ENCODE measurements around the gene FRAS1.
"Not testable (repeated sequence)": the region's sequence is repeated elsewhere in the genome, so short reads cannot be mapped to it uniquely, and the experiment has no call there.

FRAS1 gene

GRCh38 chr4:78451407-78451806, 394.3 kb downstream of the FRAS1 start:
- H3K9me3 ChIP-seq (ENCODE audit: control insufficient read depth, low read length): no peaks in the 10 kb centered on the region
- no peaks in the 10 kb centered on the region for H3K27me3 ChIP-seq (replicated peaks; ENCODE audit: control insufficient read depth, insufficient read depth, low read length, poor library complexity, severe bottlenecking)
- DNase-seq: no peak
- no peaks in the 10 kb centered on the region for H3K36me3 ChIP-seq (ENCODE audit: control insufficient read depth, insufficient read depth, low read length)
- no peak overlapping the region for H3K27ac ChIP-seq (ENCODE audit: insufficient read depth, low read length, poor library complexity, severe bottlenecking)
- H3K4me3 ChIP-seq (ENCODE audit: insufficient read depth, low read depth, low read length, poor library complexity, severe bottlenecking): no peak overlapping the region
- no peaks in the 10 kb centered on the region for H3K4me1 ChIP-seq (ENCODE audit: control insufficient read depth, insufficient read depth, low read length, poor library complexity, severe bottlenecking)

DNA sequence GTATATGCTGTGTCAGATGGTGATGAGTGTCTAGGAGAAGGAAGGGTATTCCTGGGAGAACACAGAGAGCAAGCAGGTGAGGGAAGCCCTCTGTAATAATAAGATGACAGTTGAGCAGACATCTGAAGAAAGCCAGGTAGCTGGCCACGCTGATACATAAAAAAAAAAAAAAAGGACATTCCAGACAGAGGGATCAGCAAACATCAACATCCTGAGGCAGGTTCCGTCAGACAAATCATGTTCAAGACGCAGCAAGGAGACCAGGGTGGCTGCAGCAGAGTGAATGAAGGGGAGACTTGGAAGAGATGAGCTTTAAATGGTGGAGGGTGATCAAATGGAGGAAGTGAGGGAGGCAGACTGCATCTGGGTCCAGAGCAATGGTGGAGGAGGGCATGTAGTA, 396.9 kb downstream of the FRAS1 start:
- Histone ChIP-seq H3K4me1 (ENCODE audit: control insufficient read depth, insufficient read depth, low read length, poor library complexity, severe bottlenecking) (no peaks in the 10 kb centered on the region), H3K27me3 (replicated peaks; ENCODE audit: control insufficient read depth, insufficient read depth, low read length, poor library complexity, severe bottlenecking) (no peaks in the 10 kb centered on the region), H3K4me3 (ENCODE audit: insufficient read depth, low read depth, low read length, poor library complexity, severe bottlenecking) (no peak overlapping the region), H3K27ac (ENCODE audit: insufficient read depth, low read length, poor library complexity, severe bottlenecking) (no peak overlapping the region), H3K36me3 (ENCODE audit: control insufficient read depth, insufficient read depth, low read length) (no peaks in the 10 kb centered on the region), H3K9me3 (ENCODE audit: control insufficient read depth, low read length) (no peaks in the 10 kb centered on the region)
- DNase-seq: no peak

- Histone ChIP-seq H3K27me3 (replicated peaks; ENCODE audit: control insufficient read depth, insufficient read depth, low read length, poor library complexity, severe bottlenecking) (no peaks in the 10 kb centered on the region), H3K27ac (ENCODE audit: insufficient read depth, low read length, poor library complexity, severe bottlenecking) (no peak overlapping the region), H3K4me1 (ENCODE audit: control insufficient read depth, insufficient read depth, low read length, poor library complexity, severe bottlenecking) (no peaks in the 10 kb centered on the region), H3K36me3 (ENCODE audit: control insufficient read depth, insufficient read depth, low read length) (no peaks in the 10 kb centered on the region), H3K9me3 (ENCODE audit: control insufficient read depth, low read length) (no peaks in the 10 kb centered on the region), H3K4me3 (ENCODE audit: insufficient read depth, low read depth, low read length, poor library complexity, severe bottlenecking) (no peak overlapping the region)
- no peak for DNase-seq
These were observed 400.6 kb downstream of the FRAS1 start for GRCh38 chr4:78457751-78458150.

- Histone ChIP-seq H3K36me3 (ENCODE audit: control insufficient read depth, insufficient read depth, low read length) (no peaks in the 10 kb centered on the region), H3K27ac (ENCODE audit: insufficient read depth, low read length, poor library complexity, severe bottlenecking) (no peak overlapping the region), H3K9me3 (ENCODE audit: control insufficient read depth, low read length) (no peaks in the 10 kb centered on the region), H3K4me3 (ENCODE audit: insufficient read depth, low read depth, low read length, poor library complexity, severe bottlenecking) (no peak overlapping the region), H3K4me1 (ENCODE audit: control insufficient read depth, insufficient read depth, low read length, poor library complexity, severe bottlenecking) (no peaks in the 10 kb centered on the region), H3K27me3 (replicated peaks; ENCODE audit: control insufficient read depth, insufficient read depth, low read length, poor library complexity, severe bottlenecking) (no peaks in the 10 kb centered on the region)
- no peak for DNase-seq
These were observed 402.2 kb downstream of the FRAS1 start for GRCh38 chr4:78459327-78459726.

- no peak overlapping the region for H3K27ac ChIP-seq (ENCODE audit: insufficient read depth, low read length, poor library complexity, severe bottlenecking)
- H3K27me3 ChIP-seq (replicated peaks; ENCODE audit: control insufficient read depth, insufficient read depth, low read length, poor library complexity, severe bottlenecking): no peaks in the 10 kb centered on the region
- no peaks in the 10 kb centered on the region for H3K4me1 ChIP-seq (ENCODE audit: control insufficient read depth, insufficient read depth, low read length, poor library complexity, severe bottlenecking)
- H3K4me3 ChIP-seq (ENCODE audit: insufficient read depth, low read depth, low read length, poor library complexity, severe bottlenecking): no peak overlapping the region
- DNase-seq: no peak
- H3K36me3 ChIP-seq (ENCODE audit: control insufficient read depth, insufficient read depth, low read length): no peaks in the 10 kb centered on the region
- H3K9me3 ChIP-seq (ENCODE audit: control insufficient read depth, low read length): no peaks in the 10 kb centered on the region
These were observed 403.2 kb downstream of the FRAS1 start for GRCh38 chr4:78460368-78460767.

DNA sequence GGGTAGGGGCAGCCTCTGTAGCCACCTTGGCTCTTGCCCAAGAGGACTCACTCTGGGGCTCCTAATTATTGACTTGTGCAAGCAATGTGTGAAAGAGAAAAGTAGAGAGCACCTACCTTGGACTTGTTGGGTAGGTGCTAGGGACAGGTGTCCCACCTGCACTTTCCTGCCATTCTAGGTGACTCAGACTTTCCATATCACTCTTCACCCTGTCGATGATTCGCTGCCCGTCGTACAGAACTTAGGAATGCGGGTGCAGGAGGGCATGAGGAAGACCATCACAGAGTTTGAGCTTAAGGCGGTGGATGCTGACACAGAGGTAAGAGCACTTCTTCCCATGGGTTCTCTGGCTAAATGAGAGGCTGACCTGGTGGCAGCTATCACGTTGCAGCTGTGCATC, 407.1 kb downstream of the FRAS1 start:
- H3K27me3 ChIP-seq (replicated peaks; ENCODE audit: control insufficient read depth, insufficient read depth, low read length, poor library complexity, severe bottlenecking): no peaks in the 10 kb centered on the region
- no peak overlapping the region for H3K27ac ChIP-seq (ENCODE audit: insufficient read depth, low read length, poor library complexity, severe bottlenecking)
- no peaks in the 10 kb centered on the region for H3K36me3 ChIP-seq (ENCODE audit: control insufficient read depth, insufficient read depth, low read length)
- H3K4me1 ChIP-seq (ENCODE audit: control insufficient read depth, insufficient read depth, low read length, poor library complexity, severe bottlenecking): no peaks in the 10 kb centered on the region
- no peak for DNase-seq
- no peak overlapping the region for H3K4me3 ChIP-seq (ENCODE audit: insufficient read depth, low read depth, low read length, poor library complexity, severe bottlenecking)
- no peaks in the 10 kb centered on the region for H3K9me3 ChIP-seq (ENCODE audit: control insufficient read depth, low read length)

DNA sequence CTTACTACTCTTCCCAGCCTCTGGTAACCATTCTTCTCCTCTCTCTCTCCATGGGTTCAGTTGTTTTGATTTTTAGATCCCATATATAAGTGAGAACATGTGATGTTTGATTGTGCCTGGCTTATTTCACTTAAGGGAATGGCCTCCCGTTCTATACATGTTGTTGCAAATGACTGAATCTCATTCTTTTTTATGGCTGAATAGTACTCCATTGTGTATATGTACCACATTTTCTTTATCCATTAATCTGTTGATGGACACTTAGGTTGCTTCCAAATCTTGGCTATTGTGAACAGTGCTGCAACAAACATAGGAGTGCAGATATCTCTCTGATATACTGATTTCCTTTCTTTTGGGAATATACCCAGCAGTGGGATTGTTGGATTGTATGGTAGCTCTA, 410.1 kb downstream of the FRAS1 start:
- not testable (repeated sequence) for DNase-seq; H3K27ac ChIP-seq (ENCODE audit: insufficient read depth, low read length, poor library complexity, severe bottlenecking); H3K27me3 ChIP-seq (replicated peaks; ENCODE audit: control insufficient read depth, insufficient read depth, low read length, poor library complexity, severe bottlenecking); H3K4me3 ChIP-seq (ENCODE audit: insufficient read depth, low read depth, low read length, poor library complexity, severe bottlenecking); H3K4me1 ChIP-seq (ENCODE audit: control insufficient read depth, insufficient read depth, low read length, poor library complexity, severe bottlenecking); H3K9me3 ChIP-seq (ENCODE audit: control insufficient read depth, low read length); H3K36me3 ChIP-seq (ENCODE audit: control insufficient read depth, insufficient read depth, low read length)

DNA sequence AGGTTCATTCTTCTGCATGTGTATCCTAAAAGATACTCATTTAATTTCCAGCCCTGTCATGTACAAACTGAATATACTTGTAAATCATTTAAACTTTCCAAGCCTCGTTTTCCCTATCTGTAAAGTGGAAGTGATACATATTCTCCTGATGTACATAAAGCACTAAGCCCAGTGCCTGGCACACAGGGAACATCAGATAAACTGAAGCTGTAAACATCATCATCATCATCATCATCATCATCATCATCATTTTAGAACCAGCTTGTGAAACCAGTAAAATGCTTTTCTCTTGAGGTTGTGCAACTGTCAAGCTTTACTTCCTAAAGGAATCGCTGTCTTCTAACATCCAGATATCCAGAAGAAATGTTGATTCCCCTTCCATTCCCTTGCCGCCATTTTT, 411.1 kb downstream of the FRAS1 start:
- no peak for DNase-seq
- Histone ChIP-seq H3K9me3 (ENCODE audit: control insufficient read depth, low read length) (no peaks in the 10 kb centered on the region), H3K27me3 (replicated peaks; ENCODE audit: control insufficient read depth, insufficient read depth, low read length, poor library complexity, severe bottlenecking) (no peaks in the 10 kb centered on the region), H3K36me3 (ENCODE audit: control insufficient read depth, insufficient read depth, low read length) (no peaks in the 10 kb centered on the region), H3K4me3 (ENCODE audit: insufficient read depth, low read depth, low read length, poor library complexity, severe bottlenecking) (no peak overlapping the region), H3K4me1 (ENCODE audit: control insufficient read depth, insufficient read depth, low read length, poor library complexity, severe bottlenecking) (no peaks in the 10 kb centered on the region), H3K27ac (ENCODE audit: insufficient read depth, low read length, poor library complexity, severe bottlenecking) (no peak overlapping the region)

- no peaks in the 10 kb centered on the region for H3K36me3 ChIP-seq (ENCODE audit: control insufficient read depth, insufficient read depth, low read length)
These were observed 419.1 kb downstream of the FRAS1 start for GRCh38 chr4:78476108-78476704.

GRCh38 chr4:78477276-78477675, 420.2 kb downstream of the FRAS1 start:
- no peak overlapping the region for H3K27ac ChIP-seq (ENCODE audit: insufficient read depth, low read length, poor library complexity, severe bottlenecking)
- H3K27me3 ChIP-seq (replicated peaks; ENCODE audit: control insufficient read depth, insufficient read depth, low read length, poor library complexity, severe bottlenecking): no peaks in the 10 kb centered on the region

More at GRCh38 chr4:78476108-78476704, 419.1 kb downstream of the FRAS1 start:
- DNase-seq: no peak
- Histone ChIP-seq H3K9me3 (ENCODE audit: control insufficient read depth, low read length) (no peaks in the 10 kb centered on the region), H3K4me1 (ENCODE audit: control insufficient read depth, insufficient read depth, low read length, poor library complexity, severe bottlenecking) (no peaks in the 10 kb centered on the region), H3K27ac (ENCODE audit: insufficient read depth, low read length, poor library complexity, severe bottlenecking) (no peak overlapping the region), H3K4me3 (ENCODE audit: insufficient read depth, low read depth, low read length, poor library complexity, severe bottlenecking) (no peak overlapping the region), H3K27me3 (replicated peaks; ENCODE audit: control insufficient read depth, insufficient read depth, low read length, poor library complexity, severe bottlenecking) (no peaks in the 10 kb centered on the region)

More at GRCh38 chr4:78477276-78477675, 420.2 kb downstream of the FRAS1 start:
- Histone ChIP-seq H3K36me3 (ENCODE audit: control insufficient read depth, insufficient read depth, low read length) (no peaks in the 10 kb centered on the region), H3K9me3 (ENCODE audit: control insufficient read depth, low read length) (no peaks in the 10 kb centered on the region), H3K4me1 (ENCODE audit: control insufficient read depth, insufficient read depth, low read length, poor library complexity, severe bottlenecking) (no peaks in the 10 kb centered on the region), H3K4me3 (ENCODE audit: insufficient read depth, low read depth, low read length, poor library complexity, severe bottlenecking) (no peak overlapping the region)
- DNase-seq: no peak

All from effector memory CD4-positive, alpha-beta T cell (primary cell).